ENCODE data around the gene OR51I1. TPM values are rescaled to one million over a fixed set of nuclear protein-coding genes. Genes with fewer than 3 reads are reported as not detected.

Gene OR51I1, protein sequence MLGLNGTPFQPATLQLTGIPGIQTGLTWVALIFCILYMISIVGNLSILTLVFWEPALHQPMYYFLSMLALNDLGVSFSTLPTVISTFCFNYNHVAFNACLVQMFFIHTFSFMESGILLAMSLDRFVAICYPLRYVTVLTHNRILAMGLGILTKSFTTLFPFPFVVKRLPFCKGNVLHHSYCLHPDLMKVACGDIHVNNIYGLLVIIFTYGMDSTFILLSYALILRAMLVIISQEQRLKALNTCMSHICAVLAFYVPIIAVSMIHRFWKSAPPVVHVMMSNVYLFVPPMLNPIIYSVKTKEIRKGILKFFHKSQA
- not detected for total RNA-seq
- long read RNA-seq: 0 reads

DNA sequence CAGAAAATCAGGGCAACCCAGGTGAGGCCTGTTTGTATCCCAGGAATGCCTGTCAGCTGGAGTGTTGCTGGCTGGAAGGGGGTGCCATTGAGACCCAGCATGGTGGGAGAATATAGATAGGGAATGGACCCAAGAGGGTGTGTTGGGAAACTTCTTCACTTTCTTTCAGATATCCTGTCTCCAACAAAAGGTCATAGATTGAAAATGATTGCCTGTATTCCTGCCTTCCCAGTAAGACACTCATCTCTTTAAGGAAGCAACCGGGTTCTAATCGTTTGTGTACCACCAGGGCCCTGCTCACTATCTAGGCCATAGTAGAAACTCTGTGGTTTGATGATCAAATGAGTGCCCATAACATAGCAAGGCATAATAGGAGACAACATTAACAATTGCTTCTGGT is at the start of gene OR51I1:
Gene OR51I1 (minus strand): TSS at position 101 of the 400 bp plus-strand sequence. CDS start 0 bp downstream, at position 101.
- intact Hi-C loops (cut with DNase I): no loop called here
- no peak for DNase-seq (ENCODE audit: low spot score)

DNA sequence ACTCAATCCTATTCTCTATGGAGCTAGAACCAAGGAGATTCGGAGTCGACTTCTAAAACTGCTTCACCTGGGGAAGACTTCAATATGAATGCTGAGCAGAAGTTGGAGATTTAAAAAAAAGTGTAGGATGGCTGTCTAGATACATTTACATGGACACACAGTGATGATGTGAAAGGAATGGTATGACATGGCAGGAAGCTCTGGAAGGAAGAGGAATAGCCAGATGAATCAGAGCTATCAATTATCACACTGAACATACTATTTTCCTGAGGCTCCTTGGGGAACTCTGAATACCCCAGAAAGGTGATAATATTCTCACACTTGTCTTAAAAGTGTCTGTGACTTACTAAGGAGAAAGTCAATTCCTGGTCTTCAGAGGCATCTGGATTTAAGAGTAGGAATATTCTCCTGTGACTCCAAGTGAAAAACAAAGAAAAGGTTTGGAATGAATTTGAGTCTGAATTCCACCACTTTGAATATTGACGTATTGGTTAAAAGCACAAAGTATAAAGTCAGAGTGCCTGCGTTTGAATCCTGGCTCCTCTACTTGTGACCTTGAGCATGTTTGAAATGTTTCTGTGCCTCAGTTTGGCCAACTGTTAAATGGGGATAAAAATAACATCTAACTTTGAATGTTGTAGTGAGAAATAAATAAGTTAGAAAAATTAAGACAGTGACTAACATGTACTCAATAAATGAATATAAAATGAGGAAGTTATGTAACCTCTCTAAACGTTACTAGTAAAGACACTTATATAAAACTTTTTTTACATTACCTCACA is 48.5 kb upstream of the OR51I1 start:
- intact Hi-C loops (cut with DNase I): no loop called here
- DNase-seq (ENCODE audit: low spot score): no peak

DNA sequence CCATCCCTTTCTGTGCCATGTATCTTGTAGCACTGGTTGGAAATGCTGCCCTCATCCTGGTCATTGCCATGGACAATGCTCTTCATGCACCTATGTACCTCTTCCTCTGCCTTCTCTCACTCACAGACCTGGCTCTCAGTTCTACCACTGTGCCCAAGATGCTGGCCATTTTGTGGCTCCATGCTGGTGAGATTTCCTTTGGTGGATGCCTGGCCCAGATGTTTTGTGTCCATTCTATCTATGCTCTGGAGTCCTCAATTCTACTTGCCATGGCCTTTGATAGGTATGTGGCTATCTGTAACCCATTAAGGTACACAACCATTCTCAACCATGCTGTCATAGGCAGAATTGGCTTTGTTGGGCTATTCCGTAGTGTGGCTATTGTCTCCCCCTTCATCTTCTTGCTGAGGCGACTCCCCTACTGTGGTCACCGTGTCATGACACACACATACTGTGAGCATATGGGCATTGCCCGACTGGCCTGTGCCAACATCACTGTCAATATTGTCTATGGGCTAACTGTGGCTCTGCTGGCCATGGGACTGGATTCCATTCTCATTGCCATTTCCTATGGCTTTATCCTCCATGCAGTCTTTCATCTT is 47.6 kb upstream of the OR51I1 start:
- no peak for DNase-seq (ENCODE audit: low spot score)
- intact Hi-C loops (cut with DNase I): no loop called here

- no peak for DNase-seq (ENCODE audit: low spot score)
- intact Hi-C loops (cut with DNase I): no loop called here
These were observed 47.1 kb upstream of the OR51I1 start, which contains the start of gene OR52D1 for GRCh38 chr11:5488385-5488784. Gene OR52D1, plus strand, starts transcription at chr11:5488685. Its CDS starts 22 bp downstream, at chr11:5488707.

- intact Hi-C loops (cut with DNase I): no loop called here
These were observed 45.1 kb upstream of the OR51I1 start for GRCh38 chr11:5486421-5486820.

DNA sequence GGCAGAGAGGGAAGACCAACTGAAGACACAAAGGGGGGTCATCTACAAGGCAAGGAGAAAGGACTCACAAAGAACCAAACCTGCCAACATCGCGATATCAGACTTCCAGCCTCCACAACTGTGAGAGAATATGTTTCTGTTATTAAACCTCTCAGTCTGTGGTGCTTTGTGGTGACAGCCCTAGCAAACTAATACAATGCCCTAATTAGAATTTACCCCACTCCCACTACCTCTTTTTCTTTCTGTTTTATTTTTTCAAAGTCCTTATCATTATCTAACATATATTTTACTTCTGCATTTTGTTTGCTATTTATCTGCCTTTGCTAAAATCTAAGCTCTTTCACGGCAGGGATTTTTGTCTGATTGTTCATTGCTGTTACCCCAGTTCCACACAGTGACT is 44.7 kb upstream of the OR51I1 start:
- intact Hi-C loops (cut with DNase I): no loop called here
- no peak for DNase-seq (ENCODE audit: low spot score)

More at GRCh38 chr11:5486421-5486820, 45.1 kb upstream of the OR51I1 start:
- no peak for DNase-seq (ENCODE audit: low spot score)

DNA sequence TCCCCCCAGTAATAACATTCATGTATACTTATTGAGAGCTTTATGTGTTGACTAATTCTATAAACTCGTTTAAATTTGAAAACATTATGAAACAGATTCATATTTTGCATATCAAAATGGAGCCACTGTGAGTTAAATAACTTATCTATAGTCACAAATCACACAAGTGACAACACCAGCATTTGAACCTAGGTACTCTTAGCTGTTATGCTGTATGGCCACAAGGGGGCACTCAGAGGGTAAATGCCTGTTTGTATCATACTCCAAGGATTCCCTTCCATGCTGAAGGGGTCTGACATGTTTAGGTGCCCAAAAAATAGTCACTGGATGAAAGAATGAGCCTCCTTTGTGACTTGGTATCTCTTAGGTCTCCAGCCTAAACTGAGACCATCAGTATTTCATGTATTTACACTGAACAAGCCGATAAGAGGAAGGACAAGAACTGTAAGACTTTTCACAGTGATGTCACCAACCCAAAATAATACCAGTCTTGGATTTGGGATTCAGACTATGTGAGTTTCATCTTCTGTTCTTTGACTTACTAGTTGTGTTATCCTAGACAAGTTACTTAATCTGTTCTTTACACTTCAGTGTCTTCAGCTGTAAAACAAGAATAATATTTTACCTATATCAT is 35.0 kb upstream of the OR51I1 start:
- intact Hi-C loops (cut with DNase I): loop anchor here (5.0 kb wide), 1 partner anchor 331 kb away; the partner anchor contains the start of gene OR52N2
- DNase-seq (ENCODE audit: low spot score): no peak

DNA sequence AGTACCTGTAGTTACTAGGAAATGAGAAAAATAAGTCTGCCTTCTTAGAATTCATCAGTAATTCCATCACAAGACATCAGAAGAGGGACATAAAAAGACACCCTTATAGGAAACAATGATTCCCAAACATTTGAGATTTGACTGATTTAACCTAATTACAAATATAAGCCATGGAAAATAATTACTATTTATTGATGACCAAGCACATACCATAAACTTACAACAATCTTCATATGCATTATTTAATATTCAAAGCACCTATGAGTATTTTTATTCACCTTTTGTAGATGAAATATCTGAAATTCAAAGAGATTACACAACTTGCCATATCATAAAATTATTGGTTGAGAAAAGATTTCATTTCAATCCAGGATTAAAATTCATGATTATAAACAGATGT is 32.6 kb upstream of the OR51I1 start:
- DNase-seq (ENCODE audit: low spot score): no peak
- intact Hi-C loops (cut with DNase I): no loop called here

- no peak for DNase-seq (ENCODE audit: low spot score)
- intact Hi-C loops (cut with DNase I): no loop called here
These were observed 26.2 kb upstream of the OR51I1 start for GRCh38 chr11:5467527-5467926.

DNA sequence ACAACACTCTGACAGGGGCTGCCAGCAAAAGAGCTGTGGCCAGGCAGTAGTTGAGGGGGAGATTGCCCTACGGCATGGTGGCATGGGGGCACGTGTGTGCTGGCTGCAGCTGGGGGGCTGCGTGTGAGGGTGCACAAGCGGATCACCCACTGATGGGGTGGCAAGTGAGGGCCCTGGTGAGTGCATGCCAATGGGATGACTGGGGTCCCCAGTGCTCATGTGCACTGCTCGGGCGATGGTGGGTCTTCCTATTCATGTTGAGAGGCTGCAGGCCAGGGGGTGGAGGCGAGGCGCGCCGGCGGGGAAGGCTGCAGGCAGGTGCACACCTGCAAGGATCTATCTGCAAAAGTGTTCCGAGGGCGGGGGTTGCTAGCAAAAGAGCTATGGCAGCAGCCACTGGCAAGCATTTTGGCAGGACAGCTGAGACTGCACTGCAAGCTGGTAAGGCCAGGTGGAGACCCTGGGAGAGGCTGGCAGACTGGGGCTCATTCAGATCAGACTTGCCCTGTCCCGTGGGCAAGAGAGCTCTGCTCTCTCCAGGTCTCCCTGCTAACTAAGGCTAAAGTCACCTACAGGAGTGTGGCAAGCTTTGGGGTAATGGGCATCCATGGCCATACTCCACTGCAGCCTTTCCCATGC is 19.8 kb upstream of the OR51I1 start:
- intact Hi-C loops (cut with DNase I): no loop called here

DNA sequence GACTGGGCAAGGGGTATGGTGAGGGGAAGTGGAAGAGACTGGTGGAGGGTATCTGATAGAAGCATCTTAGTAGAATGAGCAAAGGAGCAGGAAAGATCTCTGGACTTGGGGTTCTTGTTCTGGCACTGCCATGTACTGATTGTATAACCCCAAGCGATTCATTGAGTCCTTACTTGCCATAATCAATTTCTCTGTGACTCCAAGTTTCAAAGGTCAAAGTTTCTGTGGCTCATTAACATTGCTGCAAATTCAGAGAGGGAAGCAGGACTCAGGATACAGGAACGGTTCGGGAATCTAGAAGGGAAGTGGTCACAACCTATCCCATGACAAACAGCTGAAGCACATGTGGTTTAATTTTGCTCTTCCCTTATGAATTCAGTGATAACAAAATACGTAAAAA is 8.1 kb upstream of the OR51I1 start:
- no peak for DNase-seq (ENCODE audit: low spot score)
- intact Hi-C loops (cut with DNase I): no loop called here

More for the DNA sequence above, 19.8 kb upstream of the OR51I1 start:
- no peak for DNase-seq (ENCODE audit: low spot score)

- no peak for DNase-seq (ENCODE audit: low spot score)
- intact Hi-C loops (cut with DNase I): no loop called here
These were observed 7.7 kb upstream of the OR51I1 start, which contains the start of gene OR51I2 for GRCh38 chr11:5449023-5449422. Gene OR51I2, plus strand, starts transcription at chr11:5449323. Its CDS starts 4,166 bp downstream, at chr11:5453489.

DNA sequence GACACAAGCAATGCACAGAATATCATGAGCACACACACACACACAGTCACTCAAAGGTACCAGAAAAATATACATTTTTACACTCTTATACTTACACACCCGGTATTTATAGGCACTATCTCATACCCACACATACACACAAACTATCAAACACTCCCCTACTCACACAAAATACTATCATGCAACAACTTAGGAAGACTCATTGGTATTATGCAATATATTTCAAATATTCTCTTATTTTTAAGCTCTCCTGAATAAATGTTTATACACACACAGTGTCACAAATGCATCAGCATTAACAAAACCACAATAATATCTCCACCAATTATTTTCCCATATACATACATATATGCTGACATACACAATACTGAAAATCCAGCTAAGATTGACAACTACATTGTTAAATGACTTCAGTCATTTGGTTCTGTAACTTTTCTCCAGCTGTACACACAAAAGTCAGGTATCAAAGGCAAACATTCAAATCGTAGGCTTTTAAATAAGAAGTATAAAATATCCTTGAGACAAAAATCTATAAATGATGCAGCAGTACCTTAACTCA is 2.6 kb upstream of the OR51I1 start:
- no peak for DNase-seq (ENCODE audit: low spot score)
- intact Hi-C loops (cut with DNase I): no loop called here

GRCh38 chr11:5423131-5423530 is 18.2 kb downstream of the OR51I1 start:
- intact Hi-C loops (cut with DNase I): no loop called here
- no peak for DNase-seq (ENCODE audit: low spot score)

DNA sequence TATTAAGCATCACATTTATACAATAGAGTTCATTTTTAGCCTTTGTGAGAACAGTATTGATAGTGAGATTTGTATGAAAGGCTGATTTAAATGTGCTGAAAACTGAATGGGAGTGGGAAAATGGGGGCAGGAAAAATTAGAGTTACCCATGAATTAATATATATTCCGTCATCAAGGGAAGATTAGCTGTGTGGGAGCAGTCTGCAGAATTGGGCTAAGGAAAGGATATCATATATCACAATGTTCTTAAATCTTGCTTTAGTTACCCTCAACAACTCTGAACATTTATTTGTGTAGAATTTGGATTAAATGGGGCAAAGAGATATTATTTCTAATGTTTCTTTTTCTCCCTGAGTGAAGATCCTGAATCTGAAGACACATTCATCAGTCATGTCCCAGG is 19.5 kb downstream of the OR51I1 start, which contains the start of gene OR51Q1:
Gene OR51Q1 (plus strand): TSS at position 301 of the 400 bp plus-strand sequence. CDS start 90 bp downstream, at position 391.
- no peak for DNase-seq (ENCODE audit: low spot score)
- intact Hi-C loops (cut with DNase I): no loop called here

DNA sequence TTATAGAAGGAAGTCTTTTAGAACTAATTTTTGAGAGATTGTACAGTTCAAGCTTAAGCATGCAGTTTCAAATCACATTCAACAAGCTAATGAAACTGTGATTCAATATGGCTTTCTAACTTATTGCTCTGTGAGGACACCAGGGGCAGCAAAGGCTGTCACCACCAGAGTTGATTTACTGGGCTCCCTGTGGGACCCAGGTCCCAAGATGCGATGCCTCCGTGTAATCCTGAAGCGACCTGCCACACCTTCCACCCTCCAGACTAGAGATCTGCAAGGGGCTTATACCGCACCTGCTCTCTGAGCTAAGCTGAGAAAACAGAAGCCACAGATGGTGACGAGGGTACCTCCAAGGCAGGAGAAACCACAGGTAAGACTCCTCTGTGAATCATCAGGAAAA is 20.3 kb downstream of the OR51I1 start:
- no peak for DNase-seq (ENCODE audit: low spot score)
- intact Hi-C loops (cut with DNase I): no loop called here

DNA sequence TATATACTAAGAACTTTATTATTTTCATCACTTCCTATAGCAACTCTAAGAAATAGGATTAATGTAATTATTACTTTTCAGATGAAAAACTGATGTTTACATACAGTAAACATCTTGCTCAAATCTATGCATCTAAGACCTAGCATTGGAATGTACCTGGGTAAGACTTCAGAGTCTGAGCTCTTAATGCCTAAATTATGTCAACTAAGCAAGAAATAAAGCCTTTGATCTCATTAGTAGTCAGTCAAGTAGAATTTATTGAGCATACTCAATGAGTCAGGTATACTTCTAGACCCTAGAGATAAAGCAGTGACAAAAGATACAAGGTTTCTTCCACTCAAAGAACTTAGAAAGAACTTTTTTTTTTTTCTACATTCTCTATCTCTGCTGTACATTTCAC is 36.1 kb downstream of the OR51I1 start:
- intact Hi-C loops (cut with DNase I): no loop called here
- DNase-seq (ENCODE audit: low spot score): no peak

- no peak for DNase-seq (ENCODE audit: low spot score)
- intact Hi-C loops (cut with DNase I): no loop called here
These were observed 42.4 kb downstream of the OR51I1 start for GRCh38 chr11:5398936-5399335.

GRCh38 chr11:5394091-5394490 is 47.2 kb downstream of the OR51I1 start:
- intact Hi-C loops (cut with DNase I): no loop called here
- no peak for DNase-seq (ENCODE audit: low spot score)
